HG02885 (cell line): ENCODE measurements around the gene SDR42E2.
"Not testable (repeated sequence)": the region's sequence is repeated elsewhere in the genome, so short reads cannot be mapped to it uniquely, and the experiment has no call there.

Experiments
- ATAC-seq: cut with Tn5 transposase; IDR thresholded peaks from one replicate; pipeline ENCODE4 v1.9.1; 2021; ENCODE audit warnings: mild to moderate bottlenecking; ENCODE audit not compliant: unreplicated experiment, poor library complexity

Gene SDR42E2

DNA sequence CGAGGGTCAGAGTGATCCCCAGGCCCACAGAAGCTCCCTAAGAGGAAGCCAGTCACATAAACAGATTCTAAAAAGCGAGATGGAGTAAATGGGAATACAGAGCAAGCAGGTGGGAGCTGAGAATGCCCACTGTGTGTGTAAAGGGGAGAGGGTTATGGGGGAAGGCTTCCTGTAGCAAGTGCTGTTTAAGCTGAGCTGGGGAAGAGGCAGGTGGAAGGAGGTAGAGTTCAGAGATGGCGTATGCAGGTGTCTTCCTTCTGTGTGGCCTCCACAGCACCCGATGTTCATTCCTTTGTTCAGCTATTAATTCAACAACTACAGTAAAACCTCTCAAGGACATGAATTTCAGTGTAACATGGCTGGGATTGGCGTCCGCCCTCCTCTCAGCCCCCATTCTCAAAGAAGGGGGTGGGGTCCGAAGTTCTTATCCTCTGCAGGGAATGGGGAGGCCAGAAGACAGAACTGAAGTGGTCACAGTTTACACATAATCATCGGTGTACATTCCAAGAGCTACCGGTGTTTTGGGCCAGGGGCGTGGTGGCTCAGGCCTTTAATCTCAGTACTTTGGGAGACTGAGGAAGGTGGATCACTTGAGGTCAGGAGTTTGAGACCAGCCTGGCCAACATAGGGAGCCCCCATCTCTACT is 45.5 kb downstream of the SDR42E2 start:
- no peak for ATAC-seq

GRCh38 chr16:22210285-22210684 is 48.0 kb downstream of the SDR42E2 start:
- ATAC-seq, result no peak

DNA sequence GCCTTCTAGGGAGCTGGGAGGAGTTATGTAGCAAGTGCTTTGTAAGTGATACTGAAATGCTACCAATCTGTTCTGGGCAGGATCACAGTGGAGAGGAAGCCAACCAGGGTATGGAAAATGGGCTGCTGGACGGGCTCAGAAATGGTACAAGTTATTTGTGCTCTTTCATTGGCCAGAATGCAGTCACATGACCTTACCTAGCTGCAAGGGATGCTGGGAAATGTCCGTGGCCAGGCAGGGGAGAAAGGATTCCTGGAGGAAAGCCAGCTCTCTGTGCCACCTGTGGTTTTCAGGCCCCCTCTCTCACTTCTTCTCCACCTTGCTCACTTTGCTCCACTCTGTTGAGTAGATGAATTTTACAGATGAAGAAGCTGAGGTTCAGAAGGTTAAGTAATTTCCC is 48.5 kb downstream of the SDR42E2 start:
- no peak for ATAC-seq

DNA sequence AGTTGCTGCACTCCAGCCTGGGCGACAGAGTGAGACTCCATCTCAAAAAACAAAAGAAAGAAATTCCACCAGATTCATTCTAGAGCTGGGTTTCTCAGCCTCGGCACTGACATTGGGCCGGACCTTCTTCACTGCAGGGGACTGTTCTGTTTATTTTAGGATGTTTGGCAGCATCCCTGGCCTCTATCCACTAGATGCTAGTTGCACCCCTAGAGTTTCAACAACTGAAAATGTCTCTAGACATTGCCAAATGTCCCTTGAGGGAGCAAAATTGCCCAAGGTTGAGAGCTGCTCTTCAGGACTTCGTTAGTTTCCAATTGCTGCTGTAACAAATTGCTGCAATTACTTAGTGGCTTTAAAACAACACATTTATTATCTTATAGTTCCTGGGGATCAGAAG is 50.9 kb downstream of the SDR42E2 start:
- no peak for ATAC-seq

- no peak for ATAC-seq
Observed at GRCh38 chr16:22213801-22214200, 51.5 kb downstream of the SDR42E2 start.

- ATAC-seq, result no peak
Observed at GRCh38 chr16:22214402-22214801, 52.1 kb downstream of the SDR42E2 start.

DNA sequence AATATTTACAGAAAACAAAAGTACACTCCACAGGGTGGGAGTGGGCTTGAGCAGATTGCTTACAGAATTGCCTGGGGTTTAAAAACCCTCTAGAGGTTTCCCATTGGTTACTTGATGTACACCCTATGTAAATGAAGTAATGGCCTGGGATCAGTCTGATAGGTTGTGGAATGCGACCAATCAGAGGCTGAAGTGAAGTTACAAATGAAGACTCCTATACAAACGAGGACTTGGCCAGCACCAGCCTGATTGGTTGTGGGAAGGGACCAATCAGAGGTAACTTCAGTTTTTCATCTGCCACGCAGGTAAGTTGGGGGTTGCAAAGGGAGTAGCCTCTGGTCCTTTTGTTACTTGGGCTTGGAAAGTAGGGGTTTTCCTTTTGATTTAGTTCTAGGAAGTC is 52.6 kb downstream of the SDR42E2 start:
- no peak for ATAC-seq

- no peak for ATAC-seq
Observed at GRCh38 chr16:22216191-22216831, 54.0 kb downstream of the SDR42E2 start.

DNA sequence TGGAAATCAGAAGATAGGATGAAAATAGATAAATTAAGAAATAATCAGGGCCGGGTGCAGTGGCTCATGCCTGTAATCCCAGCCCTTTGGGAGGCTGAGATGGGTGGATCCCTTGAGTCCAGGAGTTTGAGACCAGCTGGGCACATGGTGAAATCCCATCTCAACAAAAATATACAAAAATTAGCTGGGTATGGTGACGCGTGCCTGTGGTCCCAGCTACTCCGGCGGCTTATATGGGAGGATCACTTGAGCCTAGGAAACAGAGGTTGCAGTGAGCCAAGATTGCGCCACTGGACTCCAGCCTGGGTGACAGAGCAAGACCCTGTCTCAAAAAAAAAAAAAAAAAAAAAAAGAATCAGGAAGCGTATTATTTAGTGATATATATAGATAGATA is 54.5 kb downstream of the SDR42E2 start:
- not testable (repeated sequence) for ATAC-seq

DNA sequence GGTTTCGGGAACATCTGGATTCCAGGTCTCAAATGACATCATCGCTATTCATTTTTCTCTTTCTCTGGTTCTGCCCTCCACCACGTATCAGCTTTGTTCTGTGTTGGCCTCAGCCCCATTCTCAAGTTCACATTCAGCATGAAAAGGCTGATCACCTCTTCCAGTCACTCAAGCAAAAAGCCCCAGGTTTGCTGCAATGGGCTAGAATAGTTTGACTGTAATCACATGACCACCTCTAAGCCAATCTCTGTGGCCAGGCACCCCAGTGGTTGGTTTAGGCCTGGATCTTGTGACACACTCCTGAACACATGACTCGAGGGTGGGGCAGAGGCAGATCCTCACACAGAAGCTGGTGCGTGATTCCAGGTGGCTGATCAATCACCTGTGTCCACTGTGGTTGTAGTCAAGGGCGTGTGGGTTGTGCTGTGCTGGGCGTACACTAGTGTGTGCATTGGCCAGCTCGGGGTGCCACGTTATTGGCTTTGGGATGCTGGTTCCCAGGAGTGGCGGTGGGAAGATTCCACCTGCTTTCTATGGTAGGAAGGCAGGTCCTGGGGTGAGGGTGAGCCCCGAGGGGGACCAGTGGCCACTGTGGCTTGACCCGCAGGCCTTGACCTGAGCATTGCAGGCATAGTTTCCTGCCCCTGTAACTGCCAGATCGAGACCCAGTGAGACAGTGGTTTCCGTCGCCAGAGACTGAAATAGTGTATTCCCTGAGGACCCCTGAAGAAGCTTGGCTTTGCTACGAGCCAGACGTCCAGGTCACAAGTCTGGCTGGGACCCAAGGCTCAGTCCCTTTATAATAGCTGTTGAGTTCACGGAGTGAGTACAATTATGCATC is 55.8 kb downstream of the SDR42E2 start:
- peak; percentile 89 for ATAC-seq

- ATAC-seq, result no peak
Observed at GRCh38 chr16:22219389-22220068, 57.2 kb downstream of the SDR42E2 start.

DNA sequence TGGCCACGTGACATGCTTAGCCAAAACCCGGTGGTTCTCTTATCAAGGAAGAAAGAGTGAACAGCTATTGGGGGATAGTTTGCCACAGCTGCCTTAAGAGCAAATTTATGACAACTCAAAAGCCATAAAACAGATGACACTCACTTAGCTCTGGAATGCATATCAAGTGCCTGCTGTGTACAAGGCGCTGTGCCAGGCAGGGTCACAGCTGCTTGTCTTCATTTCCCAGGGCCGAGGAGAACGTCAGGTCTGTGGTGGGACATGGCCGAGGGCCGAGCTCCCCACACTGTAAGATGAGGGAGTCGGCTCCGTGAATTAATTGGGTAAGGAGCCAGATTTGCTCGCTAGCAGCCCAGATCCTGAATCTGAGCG is 57.7 kb downstream of the SDR42E2 start:
- no peak for ATAC-seq

GRCh38 chr16:22220714-22221113 is 58.4 kb downstream of the SDR42E2 start:
- ATAC-seq, result no peak

- no peak for ATAC-seq
Observed at GRCh38 chr16:22222006-22222405, 59.7 kb downstream of the SDR42E2 start.

DNA sequence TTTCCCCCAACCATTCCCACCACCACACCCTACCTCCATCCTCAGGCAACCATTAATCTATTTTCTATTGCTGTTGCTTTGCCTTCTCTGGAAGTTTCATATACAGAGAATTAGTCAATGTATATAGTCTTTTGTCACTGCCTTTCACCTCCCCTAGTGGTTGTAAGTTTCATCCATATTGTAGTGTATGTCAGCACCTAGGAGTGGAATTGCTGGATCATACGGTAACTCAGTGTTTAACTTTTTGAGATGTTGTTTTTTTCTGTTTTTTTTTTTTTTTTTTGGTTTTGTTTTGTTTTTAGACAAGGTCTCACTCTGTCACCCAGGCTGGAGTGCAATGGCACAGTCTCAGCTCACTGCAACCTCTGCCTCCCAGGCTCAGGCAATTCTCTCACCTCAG is 60.7 kb downstream of the SDR42E2 start:
- ATAC-seq, result no peak

DNA sequence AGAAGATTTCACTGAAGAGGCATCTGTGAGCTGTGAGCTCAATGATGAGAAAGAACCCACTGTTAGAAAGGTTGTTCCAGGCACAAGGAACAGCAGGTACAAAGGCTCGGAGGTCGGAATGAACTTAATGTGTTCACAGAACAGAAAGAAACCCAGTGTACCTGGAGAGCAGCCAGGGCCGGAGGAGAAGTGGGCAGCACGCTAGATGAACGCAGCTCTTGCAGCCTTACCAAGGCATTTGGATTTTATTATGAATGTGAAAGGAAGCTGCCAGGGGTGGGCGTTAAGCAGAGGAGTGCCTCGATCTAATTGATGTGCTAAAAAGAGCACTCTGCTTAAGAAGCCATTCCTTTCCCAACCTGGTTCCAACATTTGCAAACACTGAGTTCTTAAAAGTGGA is 62.8 kb downstream of the SDR42E2 start:
- no peak for ATAC-seq

- no peak for ATAC-seq
Observed at GRCh38 chr16:22229889-22230288, 67.6 kb downstream of the SDR42E2 start.

- no peak for ATAC-seq
Observed at GRCh38 chr16:22232277-22233036, 70.2 kb downstream of the SDR42E2 start.

GRCh38 chr16:22233037-22233372 is 70.7 kb downstream of the SDR42E2 start:
- no peak for ATAC-seq
